Right lobe of liver (tissue), 6 donors: ENCODE data around the gene MFSD6L. TPM values are rescaled to one million over a fixed set of nuclear protein-coding genes. Genes with fewer than 3 reads are reported as not detected.

Experiments
- ATAC-seq, 4 donors: fragments of 200-7000 bp; cut with Tn5 transposase; one replicate each; pipeline ENCODE4 v1.9.1; 2020; ENCODE audit warnings: mild to moderate bottlenecking in 4 of 4, moderate library complexity in 4 of 4
- DNase-seq, 3 donors: peaks; one replicate each; pipeline ENCODE4 v3.0.0-alpha.2; 2020
- H3K27ac ChIP-seq, 3 donors: fragments of 200-600 bp; one replicate each; pipeline ENCODE4 v1.8.0; 2022
- H3K27me3 ChIP-seq, 2 donors: fragments of 200-600 bp; one replicate each; pipeline ENCODE4 v1.8.0; 2022
- H3K36me3 ChIP-seq, 4 donors: fragments of 200-600 bp; sonication (generic) in 1 of 4; one replicate each; pipeline versions ENCODE4 v1.5.1 to v1.8.0; 2017 to 2022; ENCODE audit warnings: control low read depth in 1 of 4
- H3K4me1 ChIP-seq, 4 donors: fragments of 200-600 bp; sonication (generic) in 1 of 4; one replicate each; pipeline versions ENCODE4 v1.5.1 to v1.8.0; 2017 to 2022; ENCODE audit warnings: control low read depth in 1 of 4
- H3K4me3 ChIP-seq, 3 donors: fragments of 200-600 bp; one replicate each; pipeline ENCODE4 v1.8.0; 2022
- H3K9me3 ChIP-seq, 4 donors: fragments of 200-600 bp; sonication (generic) in 1 of 4; one replicate each; pipeline versions ENCODE4 v1.5.1 to v1.8.0; 2017 to 2022; ENCODE audit warnings: control low read depth in 1 of 4
- POLR2A ChIP-seq: fragments of 450-650 bp; IDR thresholded peaks from one replicate; pipeline ENCODE4 v1.6.1; 2017; ENCODE audit warnings: antibody characterized with exemption, mild to moderate bottlenecking
- WGBS: methylation state at CpG from one replicate; pipeline ENCODE4 v1.1.6; 2018; ENCODE audit warnings: low coverage, low lambda C conversion rate; ENCODE audit not compliant: insufficient coverage; ENCODE audit errors: missing lambda C conversion rate; 5-methylcytosine and 5-hydroxymethylcytosine counted together
- intact Hi-C, 2 donors: fragments of 100-400 bp; cut with DNase I; formaldehyde crosslinking; loops; one replicate each; pipeline versions ENCODE4 v1.11.2 to v1.14.1; 2022
- total RNA-seq, 6 experiments: library from RNA; depleted of rRNA in 2 of 6; stranded (reverse); fragments of >200 nt in 2 of 6; fragmentation: NEBNext Ultra II Directional in 3 of 6; extraction: Animal tissue kit (Norgen Biotek cat#: 25700) in 3 of 6; gene quantifications; one replicate each; pipeline versions ENCODE4 v1.1.0 to v1.2.4, GENCODE V29; 2016 to 2023
- TF ChIP-seq, protein P1 (sequence below), 4 donors: fragments of 200-600 bp in 3 of 4; fragments of 450-650 bp in 1 of 4; IDR thresholded peaks; one replicate each; pipeline versions ENCODE4 v1.5.1 to v1.8.0; 2016 to 2022; ENCODE audit warnings: antibody characterized with exemption in 4 of 4, mild to moderate bottlenecking in 2 of 4
- donor health status: DM: no; HTN: yes; CAD: no.
- donor health status: DM: no; HTN: no; CAD: no.
- donor health status: DM: no; HTN: no; CAD: no.
- donor health status: DM: no; HTN: yes; CAD: no.
- donor health status: DM: no; HTN: yes; CAD: no.

MFSD6L gene
- total RNA-seq, 6 experiments from 2014 or later, result not detected

DNA sequence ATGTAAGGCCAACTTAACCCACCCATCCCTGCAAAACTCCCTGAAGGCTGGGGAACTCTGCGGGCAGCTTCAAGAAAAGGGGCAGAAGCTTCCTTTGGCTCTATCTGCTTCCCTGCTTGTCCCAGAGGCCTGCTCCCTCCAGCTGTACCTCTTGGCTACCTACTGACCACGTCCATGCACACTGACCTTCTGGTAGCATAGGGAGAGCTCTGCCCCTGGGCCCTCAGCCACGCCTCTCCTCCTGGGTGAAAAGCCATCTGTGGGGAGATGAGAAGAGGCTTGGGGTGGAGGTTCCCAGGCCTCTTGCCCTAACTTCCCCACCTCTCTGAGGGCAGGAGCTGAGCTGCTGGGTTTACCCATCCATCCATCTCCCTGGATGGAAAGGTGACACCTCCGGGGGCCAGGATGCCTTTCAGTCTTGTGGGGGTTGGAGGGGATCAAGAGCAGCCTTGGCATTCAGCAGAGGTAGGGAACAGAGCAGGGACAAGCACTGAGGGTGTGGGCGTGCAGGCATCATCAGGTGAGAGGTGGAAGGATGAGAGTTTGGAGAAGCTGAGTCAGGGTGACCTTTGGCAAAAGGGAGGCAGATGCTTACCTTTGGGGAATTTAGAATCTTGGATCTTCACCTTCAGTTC is 23.4 kb upstream of the MFSD6L start:
- Histone ChIP-seq H3K4me3 (no peak overlapping the region), H3K36me3 (no peaks in the 10 kb centered on the region), H3K27me3 (no peaks in the 10 kb centered on the region), H3K4me1 (no peaks in the 10 kb centered on the region), H3K9me3 (no peaks in the 10 kb centered on the region), H3K27ac (no peak overlapping the region)
- no peak for TF ChIP-seq POLR2A
- TF ChIP-seq, protein P1, sequence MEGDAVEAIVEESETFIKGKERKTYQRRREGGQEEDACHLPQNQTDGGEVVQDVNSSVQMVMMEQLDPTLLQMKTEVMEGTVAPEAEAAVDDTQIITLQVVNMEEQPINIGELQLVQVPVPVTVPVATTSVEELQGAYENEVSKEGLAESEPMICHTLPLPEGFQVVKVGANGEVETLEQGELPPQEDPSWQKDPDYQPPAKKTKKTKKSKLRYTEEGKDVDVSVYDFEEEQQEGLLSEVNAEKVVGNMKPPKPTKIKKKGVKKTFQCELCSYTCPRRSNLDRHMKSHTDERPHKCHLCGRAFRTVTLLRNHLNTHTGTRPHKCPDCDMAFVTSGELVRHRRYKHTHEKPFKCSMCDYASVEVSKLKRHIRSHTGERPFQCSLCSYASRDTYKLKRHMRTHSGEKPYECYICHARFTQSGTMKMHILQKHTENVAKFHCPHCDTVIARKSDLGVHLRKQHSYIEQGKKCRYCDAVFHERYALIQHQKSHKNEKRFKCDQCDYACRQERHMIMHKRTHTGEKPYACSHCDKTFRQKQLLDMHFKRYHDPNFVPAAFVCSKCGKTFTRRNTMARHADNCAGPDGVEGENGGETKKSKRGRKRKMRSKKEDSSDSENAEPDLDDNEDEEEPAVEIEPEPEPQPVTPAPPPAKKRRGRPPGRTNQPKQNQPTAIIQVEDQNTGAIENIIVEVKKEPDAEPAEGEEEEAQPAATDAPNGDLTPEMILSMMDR (IDR thresholded peaks at IDR 0.05), result no peak
- WGBS, result 63% methylated on average over 3 of the region's 5 CpGs
- DNase-seq (no peak), ATAC-seq (no peak)
- intact Hi-C loops, result no loop called here

DNA sequence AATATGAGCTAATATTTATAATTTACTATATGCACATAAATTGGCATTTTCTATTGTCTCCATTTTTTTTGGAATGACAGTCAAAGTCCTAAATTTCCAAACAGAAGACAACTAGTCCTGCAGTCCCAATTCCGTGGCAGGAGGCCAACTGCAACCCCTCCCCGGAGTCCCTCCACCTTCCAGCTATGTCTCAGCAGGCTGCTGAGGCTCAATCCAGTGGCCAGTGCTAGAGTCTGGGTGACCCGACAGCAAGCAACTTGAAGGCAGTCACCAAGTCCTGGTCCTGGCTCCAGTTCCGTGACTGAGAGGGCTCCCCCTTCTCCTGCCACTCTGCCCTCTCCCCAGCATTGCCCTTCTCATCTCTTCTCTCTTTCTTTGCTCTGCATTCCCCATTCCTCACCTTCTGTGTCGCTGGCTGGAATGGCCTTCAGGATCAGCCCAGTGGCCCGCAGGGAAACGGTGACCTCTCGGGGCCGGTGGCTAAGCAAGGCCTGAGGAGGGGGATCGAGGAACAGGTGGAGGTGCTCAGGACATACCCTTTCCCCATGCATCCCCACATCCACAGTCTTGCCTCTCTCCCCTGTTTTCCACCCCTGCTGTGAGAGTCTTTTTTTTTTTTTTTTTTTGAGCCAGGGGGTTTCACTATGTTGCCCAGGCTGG is 22.4 kb upstream of the MFSD6L start:
- Histone ChIP-seq H3K4me1 (no peaks in the 10 kb centered on the region), H3K27ac (no peak overlapping the region), H3K27me3 (no peaks in the 10 kb centered on the region), H3K4me3 (no peak overlapping the region), H3K9me3 (no peaks in the 10 kb centered on the region), H3K36me3 (no peaks in the 10 kb centered on the region)
- intact Hi-C loops, result no loop called here
- DNase-seq (no peak), ATAC-seq (no peak)
- TF ChIP-seq, protein P1 (IDR thresholded peaks at IDR 0.05), result no peak
- no peak for TF ChIP-seq POLR2A
- WGBS, result 48% methylated on average over 6 of the region's 10 CpGs

DNA sequence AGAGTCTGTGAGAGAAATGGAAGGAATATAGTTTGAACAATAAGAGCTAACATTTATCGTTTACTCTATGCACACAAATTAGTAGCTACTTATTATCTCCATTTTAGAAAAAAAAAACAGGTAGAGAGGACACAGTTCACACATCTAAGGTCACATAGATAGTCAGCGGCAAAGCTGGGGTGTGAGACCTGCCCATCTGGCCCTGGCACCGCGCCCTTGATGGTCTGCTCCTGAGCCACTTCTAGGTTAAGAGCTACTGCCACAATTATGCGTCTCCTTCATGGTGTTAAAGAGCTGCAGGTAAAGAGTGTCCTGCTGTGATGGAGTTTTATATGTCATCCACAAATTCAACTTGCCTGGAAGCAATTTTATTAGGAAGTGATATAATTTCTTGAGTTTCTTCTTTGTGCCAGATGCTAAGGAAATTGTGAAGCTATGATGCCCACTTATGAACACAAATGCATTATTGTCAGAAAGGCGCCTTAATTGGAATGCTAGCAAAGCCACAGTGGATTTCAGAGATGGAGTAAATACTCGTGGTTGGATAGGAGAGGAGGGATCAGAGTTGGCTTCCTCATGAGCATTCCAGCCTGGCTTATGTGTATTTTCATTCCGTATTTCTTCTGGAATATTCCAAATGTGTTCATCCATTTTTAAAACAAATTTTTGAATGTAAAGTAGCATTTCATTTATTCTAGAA is 21.3 kb upstream of the MFSD6L start:
- no peak for DNase-seq
- no peak for TF ChIP-seq POLR2A
- TF ChIP-seq, protein P1 (IDR thresholded peaks at IDR 0.05), result no peak
- no peaks in the 10 kb centered on the region for H3K9me3 ChIP-seq
- H3K27me3 ChIP-seq, result no peaks in the 10 kb centered on the region
- H3K4me1 ChIP-seq, result no peaks in the 10 kb centered on the region
- no peaks in the 10 kb centered on the region for H3K36me3 ChIP-seq
- intact Hi-C loops, result no loop called here
- WGBS, result 59% methylated on average over 7 of the region's 8 CpGs
- no peak overlapping the region for H3K4me3 ChIP-seq
- no peak overlapping the region for H3K27ac ChIP-seq
- no peak for ATAC-seq

DNA sequence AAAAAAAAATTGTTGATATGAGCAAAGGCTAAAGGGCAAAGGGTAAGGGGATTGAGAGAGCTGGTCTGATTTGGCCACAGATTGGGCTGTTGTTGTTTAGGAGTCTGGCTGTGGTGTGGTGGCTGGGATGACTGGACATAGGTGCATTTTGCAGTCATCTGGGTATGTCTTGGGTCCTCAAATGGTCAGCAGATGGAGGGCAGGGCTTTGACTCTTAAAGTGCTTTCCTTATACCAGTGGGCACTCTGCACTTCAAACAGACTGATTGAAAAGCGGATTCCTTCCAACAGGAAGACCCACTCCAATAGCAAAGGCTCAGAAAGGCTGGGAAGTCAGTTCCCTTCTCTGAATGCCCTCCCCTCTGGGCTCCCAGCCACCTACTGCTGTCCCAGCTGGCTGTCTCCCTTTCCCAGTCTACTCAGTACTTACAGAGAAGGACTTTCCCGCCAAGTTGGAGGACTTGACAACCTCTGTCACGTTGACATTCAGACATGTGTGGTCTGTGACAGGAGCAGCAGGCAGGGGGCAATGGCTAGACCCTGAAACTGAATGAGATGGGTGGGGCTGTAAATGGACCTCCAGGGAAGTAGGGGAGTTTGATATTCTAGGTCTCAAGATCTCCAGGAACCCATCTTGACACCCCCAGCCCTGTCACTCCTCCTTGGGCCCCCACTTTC is 19.6 kb upstream of the MFSD6L start:
- Histone ChIP-seq H3K27me3 (no peaks in the 10 kb centered on the region), H3K27ac (no peak overlapping the region), H3K4me1 (no peaks in the 10 kb centered on the region), H3K4me3 (no peak overlapping the region), H3K9me3 (no peaks in the 10 kb centered on the region), H3K36me3 (no peaks in the 10 kb centered on the region)
- ATAC-seq (no peak), DNase-seq (no peak)
- TF ChIP-seq, protein P1 (IDR thresholded peaks at IDR 0.05), result no peak
- no peak for TF ChIP-seq POLR2A
- intact Hi-C loops, result no loop called here
- 24% methylated on average over 2 of the region's 3 CpGs for WGBS
